CD14-positive monocyte (primary cell): ENCODE results near the gene DPPA5. TPM values are rescaled to one million over a fixed set of nuclear protein-coding genes. Genes with fewer than 3 reads are reported as not detected.

Experiments
- DNase-seq, 3 donors: peaks; one replicate each; pipeline ENCODE4 v3.0.0-alpha.2; 2011 to 2022
- H2AFZ ChIP-seq: 2 replicates; pipeline ENCODE4 v1.6.0; 2012; ENCODE audit warnings: mild to moderate bottlenecking, low read depth, low read length, inconsistent platforms; ENCODE audit not compliant: insufficient read depth, poor library complexity, severe bottlenecking
- H3K27ac ChIP-seq, 2 donors: 1 replicate in 1 of 2; 2 replicates in 1 of 2; pipeline ENCODE4 v1.5.1; 2012 to 2013; ENCODE audit warnings: low read length in 2 of 2, control low read depth in 1 of 2, inconsistent platforms in 1 of 2, low read depth in 1 of 2, mild to moderate bottlenecking in 1 of 2
- H3K27me3 ChIP-seq, 2 donors: one replicate each; pipeline versions ENCODE4 v1.6.0 to v1.6.1; 2011 to 2013; ENCODE audit warnings: low read length in 2 of 2; ENCODE audit not compliant: control insufficient read depth in 2 of 2, insufficient read depth in 2 of 2
- H3K36me3 ChIP-seq, 2 donors: replicated peaks in 1 of 2; 1 replicate in 1 of 2; 2 replicates in 1 of 2; pipeline versions ENCODE4 v1.5.1 to v1.6.1; 2012 to 2013; ENCODE audit warnings: low read length in 2 of 2, control low read depth in 1 of 2, inconsistent platforms in 1 of 2, mild to moderate bottlenecking in 1 of 2; ENCODE audit not compliant: insufficient read depth in 2 of 2, control insufficient read depth in 1 of 2
- H3K4me1 ChIP-seq, 2 donors: 1 replicate in 1 of 2; 2 replicates in 1 of 2; pipeline versions ENCODE4 v1.5.1 to v1.6.1; 2012 to 2013; ENCODE audit warnings: low read length in 2 of 2, control low read depth in 1 of 2, inconsistent platforms in 1 of 2, mild to moderate bottlenecking in 1 of 2, moderate library complexity in 1 of 2; ENCODE audit not compliant: insufficient read depth in 2 of 2, control insufficient read depth in 1 of 2
- H3K4me2 ChIP-seq: replicated peaks from 2 replicates; pipeline ENCODE3; 2012; ENCODE audit warnings: low read length, moderate library complexity, mild to moderate bottlenecking; ENCODE audit not compliant: poor library complexity, severe bottlenecking; ENCODE audit errors: extremely low read depth
- H3K4me3 ChIP-seq, 3 experiments: fragments of 200-600 bp in 1 of 3; sonication (generic) in 1 of 3; replicated peaks in 1 of 3; 1 replicate in 2 of 3; 2 replicates in 1 of 3; pipeline ENCODE4 v1.5.1; 2011 to 2013; ENCODE audit warnings: low read length in 3 of 3, mild to moderate bottlenecking in 3 of 3, control low read depth in 2 of 3, low read depth in 2 of 3, inconsistent platforms in 1 of 3, moderate library complexity in 1 of 3
- H3K79me2 ChIP-seq: 2 replicates; pipeline ENCODE4 v1.6.0; 2012; ENCODE audit warnings: mild to moderate bottlenecking, control low read depth, inconsistent platforms, low read length, moderate library complexity; ENCODE audit not compliant: insufficient read depth
- H3K9ac ChIP-seq: 2 replicates; pipeline ENCODE4 v1.6.0; 2017; ENCODE audit warnings: low read length, mild to moderate bottlenecking; ENCODE audit not compliant: insufficient read depth, poor library complexity, severe bottlenecking
- H3K9me3 ChIP-seq, 2 donors: replicated peaks in 1 of 2; 1 replicate in 1 of 2; 2 replicates in 1 of 2; pipeline versions ENCODE4 v1.5.1 to v1.6.1; 2012 to 2013; ENCODE audit warnings: low read length in 2 of 2, control low read depth in 1 of 2; ENCODE audit not compliant: control insufficient read depth in 1 of 2, insufficient read depth in 1 of 2
- H4K20me1 ChIP-seq: 2 replicates; pipeline ENCODE4 v1.6.0; 2012; ENCODE audit warnings: mild to moderate bottlenecking, low read length, control low read depth, moderate library complexity; ENCODE audit not compliant: insufficient read depth
- H3K27ac Mint-ChIP-seq, 7 donors: one replicate each; pipeline ENCODE4 v1.8.0; 2020; ENCODE audit warnings: mild to moderate bottlenecking in 7 of 7, mixed read lengths in 7 of 7, moderate library complexity in 6 of 7, inconsistent platforms in 2 of 7
- H3K27me3 Mint-ChIP-seq, 3 donors: one replicate each; pipeline ENCODE4 v1.8.0; 2021 to 2022; ENCODE audit warnings: low read depth in 3 of 3, mild to moderate bottlenecking in 3 of 3, mixed read lengths in 3 of 3, moderate library complexity in 3 of 3, inconsistent platforms in 1 of 3
- H3K36me3 Mint-ChIP-seq, 2 donors: one replicate each; pipeline ENCODE4 v1.8.0; 2020; ENCODE audit warnings: mixed read lengths in 2 of 2, inconsistent platforms in 1 of 2, mild to moderate bottlenecking in 1 of 2
- H3K4me1 Mint-ChIP-seq: one replicate; pipeline ENCODE4 v1.8.0; 2020; ENCODE audit warnings: mild to moderate bottlenecking, mixed read lengths
- H3K4me3 Mint-ChIP-seq, 2 donors: one replicate each; pipeline ENCODE4 v1.8.0; 2020; ENCODE audit warnings: mild to moderate bottlenecking in 2 of 2, mixed read lengths in 2 of 2, moderate library complexity in 1 of 2
- H3K9me3 Mint-ChIP-seq, 7 donors: one replicate each; pipeline ENCODE4 v1.8.0; 2020 to 2022; ENCODE audit warnings: mixed read lengths in 7 of 7, mild to moderate bottlenecking in 6 of 7, moderate library complexity in 6 of 7, inconsistent platforms in 2 of 7
- WGBS: methylation state at CpG from one replicate; pipeline ENCODE4 v1.1.5; 2013; ENCODE audit warnings: missing lambda C conversion rate; ENCODE audit not compliant: insufficient coverage; 5-methylcytosine and 5-hydroxymethylcytosine counted together
- intact Hi-C, 2 donors: fragments of 100-400 bp; cut with micrococcal nuclease; formaldehyde crosslinking; loops; one replicate each; pipeline versions ENCODE4 v1.15.0 to v1.15.1; 2023
- polyA plus RNA-seq, 3 donors: library from polyadenylated mRNA; depleted of rRNA in 1 of 3; unstranded in 2 of 3; stranded (reverse) in 1 of 3; fragments of 300-500 nt in 2 of 3; fragments of >200 nt in 1 of 3; fragmentation: Illumina TruSeq in 2 of 3; gene quantifications; 1 replicate in 2 of 3; 2 replicates in 1 of 3; pipeline ENCODE4 v1.2.3, GENCODE V29; 2012 to 2021
- TF ChIP-seq, protein P1 (sequence below): fragments of 200-600 bp; IDR thresholded peaks from one replicate; pipeline ENCODE4 v1.8.0; 2022; ENCODE audit warnings: antibody characterized with exemption, mild to moderate bottlenecking

DPPA5 gene
- polyA plus RNA-seq, 3 donors = not detected

DNA sequence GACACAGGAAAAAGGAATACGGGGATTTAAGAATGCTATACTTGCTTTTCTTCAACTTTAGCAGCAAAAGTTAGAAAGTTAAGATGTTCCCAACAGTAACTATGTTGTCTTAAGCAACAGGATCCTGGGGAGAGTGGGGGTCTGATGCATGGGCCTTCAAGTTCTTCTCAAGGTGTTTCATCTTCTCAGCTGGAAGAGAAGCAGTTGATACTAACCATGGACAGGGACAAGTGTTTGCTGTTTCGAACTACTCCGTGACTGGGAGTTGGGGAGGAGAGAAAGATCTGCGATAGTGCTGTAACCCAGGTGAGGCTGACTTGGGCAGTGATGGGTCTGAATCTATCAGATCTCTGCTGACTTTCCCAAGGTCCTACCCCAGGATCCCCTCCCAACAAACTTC lies 14.6 kb upstream of the DPPA5 start:
- peaks cover 3 to 7% (median 3%) of the 10 kb centered on the region in 3 donors for H3K27me3 Mint-ChIP-seq
- no peak overlapping the region for H3K4me2 ChIP-seq
- H3K36me3 ChIP-seq = no peaks in the 10 kb centered on the region
- no peaks in the 10 kb centered on the region for H3K79me2 ChIP-seq
- no peaks in the 10 kb centered on the region for H3K4me1 ChIP-seq
- H3K4me3 Mint-ChIP-seq = no peak overlapping the region
- H3K4me3 ChIP-seq = no peak overlapping the region
- TF ChIP-seq, protein P1, sequence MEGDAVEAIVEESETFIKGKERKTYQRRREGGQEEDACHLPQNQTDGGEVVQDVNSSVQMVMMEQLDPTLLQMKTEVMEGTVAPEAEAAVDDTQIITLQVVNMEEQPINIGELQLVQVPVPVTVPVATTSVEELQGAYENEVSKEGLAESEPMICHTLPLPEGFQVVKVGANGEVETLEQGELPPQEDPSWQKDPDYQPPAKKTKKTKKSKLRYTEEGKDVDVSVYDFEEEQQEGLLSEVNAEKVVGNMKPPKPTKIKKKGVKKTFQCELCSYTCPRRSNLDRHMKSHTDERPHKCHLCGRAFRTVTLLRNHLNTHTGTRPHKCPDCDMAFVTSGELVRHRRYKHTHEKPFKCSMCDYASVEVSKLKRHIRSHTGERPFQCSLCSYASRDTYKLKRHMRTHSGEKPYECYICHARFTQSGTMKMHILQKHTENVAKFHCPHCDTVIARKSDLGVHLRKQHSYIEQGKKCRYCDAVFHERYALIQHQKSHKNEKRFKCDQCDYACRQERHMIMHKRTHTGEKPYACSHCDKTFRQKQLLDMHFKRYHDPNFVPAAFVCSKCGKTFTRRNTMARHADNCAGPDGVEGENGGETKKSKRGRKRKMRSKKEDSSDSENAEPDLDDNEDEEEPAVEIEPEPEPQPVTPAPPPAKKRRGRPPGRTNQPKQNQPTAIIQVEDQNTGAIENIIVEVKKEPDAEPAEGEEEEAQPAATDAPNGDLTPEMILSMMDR = no peak
- intact Hi-C loops = no loop called here
- H3K36me3 Mint-ChIP-seq = no peaks in the 10 kb centered on the region
- no peak for DNase-seq
- H4K20me1 ChIP-seq = no peaks in the 10 kb centered on the region
- no peaks in the 10 kb centered on the region for H3K4me1 Mint-ChIP-seq
- H3K27me3 ChIP-seq = no peaks in the 10 kb centered on the region
- H2AFZ ChIP-seq = no peak overlapping the region
- WGBS = 92% methylated on average over 2 of the region's 4 CpGs
- peaks cover 13 to 36% of the 10 kb centered on the region in 2 donors for H3K9me3 ChIP-seq
- H3K9ac ChIP-seq = no peak overlapping the region
- peaks cover 7 to 28% (median 24%) of the 10 kb centered on the region in 7 donors for H3K9me3 Mint-ChIP-seq
- H3K27ac Mint-ChIP-seq = no peak overlapping the region
- no peak overlapping the region for H3K27ac ChIP-seq

DNA sequence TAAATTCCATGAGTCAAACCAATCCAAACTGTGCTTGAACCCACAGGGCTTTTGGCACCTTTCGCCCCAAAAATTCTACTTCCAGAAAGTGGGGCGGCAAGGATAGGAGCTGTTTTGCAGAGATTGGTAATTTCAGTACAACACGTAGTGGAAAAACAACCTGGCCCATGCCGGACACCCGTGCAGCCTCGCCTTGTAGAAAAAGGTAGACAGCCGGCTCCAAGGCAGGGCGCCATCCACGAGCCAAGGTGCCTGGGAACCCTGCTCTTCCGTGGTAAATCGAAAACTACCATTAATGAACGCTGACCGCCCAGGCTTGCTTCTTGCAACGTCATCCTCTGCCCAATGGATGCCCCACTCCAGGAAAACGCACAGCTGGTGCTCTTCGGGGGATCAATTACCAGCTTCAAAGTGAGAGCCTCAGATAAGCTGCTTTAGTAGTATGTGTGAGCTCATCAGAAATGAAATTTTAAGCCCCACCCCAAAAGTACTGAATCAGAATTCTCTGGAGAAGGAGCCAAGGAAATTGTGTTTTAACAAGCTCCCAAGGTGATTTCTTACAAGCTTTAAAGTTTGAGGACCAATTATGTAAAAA lies 13.8 kb upstream of the DPPA5 start:
- Histone ChIP-seq H3K4me3 (no peak overlapping the region), H3K4me2 (no peak overlapping the region), H3K9ac (no peak overlapping the region), H3K4me1 (no peaks in the 10 kb centered on the region), H3K79me2 (no peaks in the 10 kb centered on the region), H3K27me3 (no peaks in the 10 kb centered on the region), H2AFZ (no peak overlapping the region), H3K9me3 (peaks cover 13 to 42% of the 10 kb centered on the region in 2 donors), H3K36me3 (no peaks in the 10 kb centered on the region), H4K20me1 (no peaks in the 10 kb centered on the region), H3K27ac (no peak overlapping the region)
- no peak overlapping the region for H3K4me3 Mint-ChIP-seq
- intact Hi-C loops = no loop called here
- DNase-seq = no peak
- WGBS = 84% methylated on average over 10 of the region's 16 CpGs
- no peaks in the 10 kb centered on the region for H3K4me1 Mint-ChIP-seq
- H3K27me3 Mint-ChIP-seq = peaks cover 3 to 7% (median 5%) of the 10 kb centered on the region in 3 donors
- peaks cover 11 to 35% (median 24%) of the 10 kb centered on the region in 7 donors for H3K9me3 Mint-ChIP-seq
- no peak overlapping the region for H3K27ac Mint-ChIP-seq
- H3K36me3 Mint-ChIP-seq = no peaks in the 10 kb centered on the region
- TF ChIP-seq, protein P1 = no peak
